CMK (cell line): Measurements from ENCODE around the gene RPS19BP1.
A peak's percentile ranks its signal among the peaks of the same experiment; 100 is the strongest.
"Not testable (repeated sequence)": the region's sequence is repeated elsewhere in the genome, so short reads cannot be mapped to it uniquely, and the experiment has no call there.

Source experiments
- DNase-seq: peaks from one replicate; pipeline ENCODE4 v3.0.0-alpha.2; 2010; ENCODE audit warnings: low read depth

Gene RPS19BP1

GRCh38 chr22:39528681-39529486 is 3.7 kb downstream of the RPS19BP1 start:
- DNase-seq = peak; percentile 76

DNA sequence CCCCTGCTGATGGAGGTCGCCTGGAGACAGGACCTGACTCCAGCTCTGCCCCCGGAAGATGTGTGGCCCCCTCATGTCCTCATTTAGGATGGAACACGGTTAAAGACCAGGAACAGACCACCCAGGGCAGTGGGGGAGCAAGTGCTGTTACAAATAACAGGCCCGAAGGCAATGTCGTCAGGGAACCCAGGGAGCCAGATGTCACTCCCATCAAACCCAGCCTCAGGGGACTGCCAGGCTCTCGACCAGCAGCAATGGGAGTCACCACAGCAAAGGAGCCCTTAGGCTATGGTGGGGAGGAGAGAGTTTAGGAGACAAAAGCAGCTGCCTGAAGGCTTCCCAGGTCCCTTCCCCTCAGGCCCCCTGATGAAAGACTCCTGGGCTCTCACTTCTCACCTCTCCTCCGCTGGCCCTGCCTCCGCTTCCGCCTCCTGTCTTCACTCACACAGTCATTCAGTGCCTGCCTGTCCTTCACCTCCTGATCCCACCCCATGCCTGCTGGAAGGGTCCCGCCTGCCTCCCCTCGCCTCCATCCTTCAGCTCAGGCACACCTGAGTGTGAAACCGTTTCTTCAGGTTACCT is 4.4 kb downstream of the RPS19BP1 start:
- no peak for DNase-seq

- DNase-seq = no peak
Measured at GRCh38 chr22:39527481-39527961, 5.0 kb downstream of the RPS19BP1 start.

DNA sequence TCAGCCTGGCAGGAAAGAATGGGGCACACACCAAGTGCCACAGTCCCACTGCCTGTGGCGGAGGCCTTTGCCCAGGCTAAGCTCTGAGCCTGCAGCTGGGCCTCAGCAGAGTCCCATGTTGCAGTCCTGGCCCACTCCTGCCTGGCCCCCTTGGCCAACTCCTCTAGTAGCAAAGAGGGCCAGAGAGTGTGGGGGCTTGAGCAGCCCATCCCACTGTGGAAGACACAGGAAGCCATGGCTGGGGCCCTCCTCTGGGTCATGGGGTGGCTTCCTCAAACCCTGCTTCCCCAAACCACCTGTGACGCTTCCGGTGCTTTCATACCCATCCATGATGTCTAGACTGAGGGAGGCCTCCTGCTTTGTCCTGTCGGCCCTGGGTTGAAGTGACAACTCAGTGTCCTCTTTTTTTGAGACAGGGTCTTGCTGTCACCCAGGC is 5.8 kb downstream of the RPS19BP1 start:
- DNase-seq = no peak

DNA sequence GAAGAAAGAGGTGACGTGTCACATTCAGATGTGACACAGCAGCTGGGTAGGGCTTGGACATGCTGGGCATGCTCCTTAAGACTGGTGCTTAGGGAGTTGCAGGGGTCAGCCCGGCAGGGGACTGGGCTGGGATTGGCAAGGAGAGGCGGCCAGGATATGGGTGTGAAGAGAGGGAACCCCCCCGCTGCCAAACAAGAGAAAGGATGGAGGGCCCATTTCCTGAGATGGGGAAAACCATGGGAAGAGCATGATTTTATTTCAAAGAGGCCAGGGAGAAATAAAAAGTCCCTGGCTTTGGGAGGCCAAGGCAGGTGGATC is 6.9 kb downstream of the RPS19BP1 start:
- no peak for DNase-seq

DNA sequence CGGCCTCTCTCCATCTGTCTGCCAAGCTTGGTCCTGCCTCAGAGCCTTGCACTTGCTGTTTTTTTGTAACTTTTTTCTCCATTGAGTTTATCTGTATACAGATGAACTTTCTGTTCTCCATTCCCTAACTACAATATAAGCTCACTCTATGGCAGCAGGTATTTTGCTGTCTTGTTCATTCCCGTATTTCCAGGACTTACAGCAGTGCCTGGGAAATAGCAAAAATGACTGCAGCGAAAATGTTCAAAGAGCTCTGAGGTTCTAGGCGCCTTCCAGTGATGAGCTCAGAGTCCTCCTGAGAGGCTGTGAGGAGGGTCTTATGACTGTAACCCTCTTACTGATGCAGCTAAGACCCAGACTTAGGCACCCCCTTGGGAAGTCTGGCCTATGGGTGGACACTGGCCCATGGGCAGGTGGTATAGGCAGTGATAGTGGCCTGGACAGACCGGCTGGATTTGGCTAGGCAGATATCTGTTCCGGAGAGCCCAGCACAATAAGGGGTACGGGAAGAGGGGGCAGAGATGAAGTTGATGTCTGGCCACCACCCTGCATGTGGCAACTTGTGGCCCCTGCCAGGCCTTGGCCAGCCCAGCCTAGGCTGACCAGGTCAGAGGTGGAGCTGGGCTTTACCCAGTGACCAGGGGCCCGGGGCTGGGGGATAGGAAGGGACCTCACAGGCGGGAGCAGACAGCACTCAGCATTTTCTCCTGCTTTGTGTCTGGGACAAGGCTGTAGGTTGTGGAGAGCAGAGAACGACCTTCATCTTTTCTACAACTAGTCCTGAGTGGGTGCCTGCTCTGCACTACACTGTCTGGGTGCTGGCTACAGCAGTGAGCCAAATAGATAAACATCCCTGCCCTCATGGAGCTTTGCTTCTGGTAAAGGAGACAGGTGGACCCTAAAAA is 7.5 kb downstream of the RPS19BP1 start:
- no peak for DNase-seq

GRCh38 chr22:39524089-39524752 is 8.3 kb downstream of the RPS19BP1 start:
- no peak for DNase-seq

GRCh38 chr22:39522567-39523300 is 9.8 kb downstream of the RPS19BP1 start:
- DNase-seq = no peak

- not testable (repeated sequence) for DNase-seq
Measured at GRCh38 chr22:39522091-39522490, 10.5 kb downstream of the RPS19BP1 start.

- not testable (repeated sequence) for DNase-seq
Measured at GRCh38 chr22:39521106-39521885, 11.3 kb downstream of the RPS19BP1 start.

- DNase-seq = peak; percentile 86
Measured at GRCh38 chr22:39520226-39521105, 12.1 kb downstream of the RPS19BP1 start, which contains the start of gene ATF4. Gene ATF4, plus strand, starts transcription at chr22:39520562. Its CDS starts 884 bp downstream, at chr22:39521446.

DNA sequence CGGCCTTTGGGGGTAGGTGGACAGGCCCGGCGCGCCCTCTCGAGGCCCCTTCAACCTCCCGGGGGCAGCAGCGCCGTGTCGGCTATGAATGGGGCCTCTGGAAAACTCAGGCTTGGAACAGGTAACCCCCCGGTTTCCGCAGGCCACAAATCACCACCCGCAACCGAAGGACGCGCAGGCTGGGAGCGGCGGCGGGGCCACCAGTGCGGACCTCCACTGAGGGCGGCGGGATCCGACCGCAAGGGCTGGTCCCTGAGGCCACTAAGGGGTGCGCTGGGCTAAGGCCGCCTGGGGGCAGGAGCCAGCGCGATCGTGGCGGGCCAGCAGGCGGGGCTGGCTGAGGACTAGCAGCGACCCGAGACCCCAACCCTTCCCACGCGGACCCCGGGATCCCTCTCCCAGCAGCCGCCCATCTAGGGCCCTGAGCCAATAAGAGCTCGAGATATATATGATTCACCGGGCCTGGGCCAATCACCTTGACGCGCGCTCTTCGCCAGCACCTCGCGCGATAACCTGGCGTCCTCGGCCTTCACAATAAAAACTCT is 12.8 kb downstream of the RPS19BP1 start:
- DNase-seq = peak; percentile 99

- DNase-seq = no peak
Measured at GRCh38 chr22:39518996-39519680, 13.4 kb downstream of the RPS19BP1 start.

- no peak for DNase-seq
Measured at GRCh38 chr22:39518144-39518786, 14.3 kb downstream of the RPS19BP1 start.

DNA sequence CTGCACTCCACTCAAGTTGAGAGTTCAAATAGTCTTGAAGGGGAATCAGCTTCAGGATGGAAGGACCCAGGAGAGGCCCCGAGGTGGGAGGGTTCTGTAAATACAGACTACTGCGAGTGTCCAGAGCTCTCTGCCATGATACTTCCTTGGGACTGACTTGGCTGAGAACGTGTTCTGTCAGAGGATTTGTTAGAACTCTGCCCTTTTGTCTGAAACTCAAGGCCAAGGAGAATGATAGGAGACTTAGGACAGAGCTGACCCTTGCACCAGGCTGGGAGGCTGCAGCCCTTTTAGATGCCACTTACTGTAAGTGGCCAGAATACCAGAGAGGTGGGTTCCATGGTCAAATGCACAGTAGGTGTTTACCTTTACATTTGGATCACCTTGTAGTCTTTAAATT is 15.1 kb downstream of the RPS19BP1 start:
- no peak for DNase-seq

- DNase-seq = no peak
Measured at GRCh38 chr22:39515266-39516050, 17.1 kb downstream of the RPS19BP1 start.

GRCh38 chr22:39514373-39514973 is 18.1 kb downstream of the RPS19BP1 start:
- DNase-seq = no peak
